A549 treated with dexamethasone at 1 μM for 4 hours (cell line): Measurements from ENCODE around the gene ATP1B1. TPM values are rescaled to one million over a fixed set of nuclear protein-coding genes. Genes with fewer than 3 reads are reported as not detected.

Experiments used
- total RNA-seq: library from RNA; stranded (reverse); fragments of 200-300 nt; extraction: Qiagen RNA extraction; gene quantifications from 5 replicates; pipeline ENCODE4 v1.2.3, GENCODE V29; 2022

Gene ATP1B1
- 185 to 212 TPM (median 196 TPM) in 5 replicates for total RNA-seq

DNA sequence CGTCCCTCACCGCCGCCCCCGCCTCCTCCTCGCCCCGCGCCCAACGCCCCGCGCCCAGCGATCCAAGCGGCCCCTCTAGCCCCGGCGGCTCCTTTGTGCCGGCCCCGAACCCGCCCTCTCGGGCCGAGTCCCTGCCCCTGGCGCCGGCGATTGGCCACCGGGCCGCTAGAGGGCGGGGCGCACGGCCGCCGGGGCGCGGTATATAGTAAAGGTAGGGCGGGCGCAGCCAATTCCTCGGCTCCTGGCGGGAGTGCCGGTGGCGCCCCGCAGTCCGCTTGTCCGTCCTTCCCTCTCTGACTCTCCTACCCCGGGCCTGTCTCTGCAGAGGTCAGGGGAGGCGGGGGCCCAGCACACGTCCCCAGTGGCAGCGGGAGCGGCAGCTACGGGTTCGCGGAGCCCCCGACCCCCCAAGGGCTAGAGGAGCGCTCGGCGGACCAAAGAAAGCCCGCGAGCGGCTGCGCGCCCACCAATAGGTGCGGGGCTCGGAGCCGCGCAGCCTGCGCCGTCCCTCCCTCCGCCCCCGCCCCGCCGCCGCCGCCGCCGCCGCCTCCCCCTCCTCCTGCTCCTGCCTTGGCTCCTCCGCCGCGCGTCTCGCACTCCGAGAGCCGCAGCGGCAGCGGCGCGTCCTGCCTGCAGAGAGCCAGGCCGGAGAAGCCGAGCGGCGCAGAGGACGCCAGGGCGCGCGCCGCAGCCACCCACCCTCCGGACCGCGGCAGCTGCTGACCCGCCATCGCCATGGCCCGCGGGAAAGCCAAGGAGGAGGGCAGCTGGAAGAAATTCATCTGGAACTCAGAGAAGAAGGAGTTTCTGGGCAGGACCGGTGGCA is at the start of gene ATP1B1:
Gene ATP1B1 (plus strand): TSS at position 596 of the 826 bp plus-strand sequence. CDS start 140 bp downstream, at position 736.

